Neural cell (in vitro differentiated cells): Measurements from ENCODE around the gene AGFG1.

Experiments used
- EZH2 ChIP-seq: fragments of 200-600, 300-800 bp; shearing (Covaris generic), sonication (generic); IDR thresholded peaks from 2 replicates; pipeline ENCODE4 v1.6.1; 2014; ENCODE audit warnings: antibody characterized with exemption, low read length, borderline replicate concordance, mild to moderate bottlenecking; ENCODE audit not compliant: insufficient read depth, poor library complexity, severe bottlenecking
- POLR2AphosphoS5 ChIP-seq: IDR thresholded peaks from 2 replicates; pipeline ENCODE4 v1.6.1; 2012
- RAD21 ChIP-seq: fragments of 450-650 bp; conservative IDR thresholded peaks from 2 replicates; pipeline ENCODE4 v1.6.1; 2014; ENCODE audit warnings: antibody characterized with exemption, mild to moderate bottlenecking, moderate library complexity
- TF ChIP-seq, protein P1 (sequence below): fragments of 450-650 bp; IDR thresholded peaks from 2 replicates; pipeline ENCODE4 v1.5.1; 2014; ENCODE audit warnings: antibody characterized with exemption, mild to moderate bottlenecking, moderate library complexity; ENCODE audit not compliant: poor library complexity, severe bottlenecking

DNA sequence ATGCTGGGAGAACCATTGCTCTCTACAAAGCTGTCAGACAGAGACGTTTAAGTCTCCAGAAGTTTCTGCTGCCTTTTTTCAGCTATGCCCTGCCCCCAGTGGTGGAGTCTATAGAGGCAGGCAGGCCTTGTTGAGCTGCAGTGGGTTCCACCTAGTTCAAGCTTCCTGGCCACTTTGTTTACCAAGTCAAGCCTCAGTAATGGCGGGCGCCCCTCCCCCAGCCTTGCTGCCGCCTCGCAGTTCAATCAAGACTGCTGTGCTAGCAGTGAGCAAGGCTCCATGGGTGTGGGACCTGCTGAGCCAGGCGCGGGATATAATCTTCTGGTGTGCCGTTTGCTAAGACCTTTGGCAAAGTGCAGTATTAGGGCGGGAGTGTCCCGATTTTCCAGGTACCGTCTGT, 74.0 kb downstream of the AGFG1 start:
- TF ChIP-seq POLR2AphosphoS5, result no peak
- TF ChIP-seq, protein P1, sequence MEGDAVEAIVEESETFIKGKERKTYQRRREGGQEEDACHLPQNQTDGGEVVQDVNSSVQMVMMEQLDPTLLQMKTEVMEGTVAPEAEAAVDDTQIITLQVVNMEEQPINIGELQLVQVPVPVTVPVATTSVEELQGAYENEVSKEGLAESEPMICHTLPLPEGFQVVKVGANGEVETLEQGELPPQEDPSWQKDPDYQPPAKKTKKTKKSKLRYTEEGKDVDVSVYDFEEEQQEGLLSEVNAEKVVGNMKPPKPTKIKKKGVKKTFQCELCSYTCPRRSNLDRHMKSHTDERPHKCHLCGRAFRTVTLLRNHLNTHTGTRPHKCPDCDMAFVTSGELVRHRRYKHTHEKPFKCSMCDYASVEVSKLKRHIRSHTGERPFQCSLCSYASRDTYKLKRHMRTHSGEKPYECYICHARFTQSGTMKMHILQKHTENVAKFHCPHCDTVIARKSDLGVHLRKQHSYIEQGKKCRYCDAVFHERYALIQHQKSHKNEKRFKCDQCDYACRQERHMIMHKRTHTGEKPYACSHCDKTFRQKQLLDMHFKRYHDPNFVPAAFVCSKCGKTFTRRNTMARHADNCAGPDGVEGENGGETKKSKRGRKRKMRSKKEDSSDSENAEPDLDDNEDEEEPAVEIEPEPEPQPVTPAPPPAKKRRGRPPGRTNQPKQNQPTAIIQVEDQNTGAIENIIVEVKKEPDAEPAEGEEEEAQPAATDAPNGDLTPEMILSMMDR, result no peak
- no peak for TF ChIP-seq EZH2
- no peak for TF ChIP-seq RAD21
